NB4 (cell line): ENCODE measurements around the gene ARL6IP6.

Experiments
- MYC ChIP-seq: IDR thresholded peaks from 2 replicates; pipeline ENCODE4 v1.6.1; 2011; ENCODE audit warnings: low read depth, low read length
- POLR2A ChIP-seq: IDR thresholded peaks from 2 replicates; pipeline ENCODE4 v1.6.1; 2011; ENCODE audit warnings: mild to moderate bottlenecking; ENCODE audit not compliant: insufficient read length; ENCODE audit errors: extremely low read depth
- TF ChIP-seq, protein P1 (sequence below): IDR thresholded peaks from one replicate; pipeline ENCODE4 v1.5.1; 2012; ENCODE audit warnings: low read depth, low read length
- TF ChIP-seq, protein P2 (sequence below): IDR thresholded peaks from 2 replicates; pipeline ENCODE4 v1.6.1; 2011; ENCODE audit warnings: low read depth, low read length

DNA sequence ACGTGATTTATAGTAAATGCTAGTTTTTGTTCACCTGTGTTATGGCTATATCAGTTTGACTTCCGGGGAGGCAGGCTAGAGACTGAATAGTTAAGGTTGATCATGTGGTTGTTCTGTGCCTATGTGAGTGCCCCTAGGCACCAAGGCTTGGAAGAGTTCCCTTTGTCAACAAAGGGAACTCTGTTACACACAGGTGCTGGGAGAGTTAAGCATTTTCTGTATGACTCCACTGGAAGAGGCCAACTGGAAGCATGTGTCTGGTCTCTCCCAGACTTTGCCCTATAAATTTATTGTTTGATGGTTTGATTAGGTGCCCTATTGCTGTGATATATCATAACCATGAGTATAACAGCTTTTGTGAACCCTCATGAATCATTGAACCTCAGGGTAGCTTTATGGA is 63.8 kb downstream of the ARL6IP6 start:
- TF ChIP-seq, protein P1, sequence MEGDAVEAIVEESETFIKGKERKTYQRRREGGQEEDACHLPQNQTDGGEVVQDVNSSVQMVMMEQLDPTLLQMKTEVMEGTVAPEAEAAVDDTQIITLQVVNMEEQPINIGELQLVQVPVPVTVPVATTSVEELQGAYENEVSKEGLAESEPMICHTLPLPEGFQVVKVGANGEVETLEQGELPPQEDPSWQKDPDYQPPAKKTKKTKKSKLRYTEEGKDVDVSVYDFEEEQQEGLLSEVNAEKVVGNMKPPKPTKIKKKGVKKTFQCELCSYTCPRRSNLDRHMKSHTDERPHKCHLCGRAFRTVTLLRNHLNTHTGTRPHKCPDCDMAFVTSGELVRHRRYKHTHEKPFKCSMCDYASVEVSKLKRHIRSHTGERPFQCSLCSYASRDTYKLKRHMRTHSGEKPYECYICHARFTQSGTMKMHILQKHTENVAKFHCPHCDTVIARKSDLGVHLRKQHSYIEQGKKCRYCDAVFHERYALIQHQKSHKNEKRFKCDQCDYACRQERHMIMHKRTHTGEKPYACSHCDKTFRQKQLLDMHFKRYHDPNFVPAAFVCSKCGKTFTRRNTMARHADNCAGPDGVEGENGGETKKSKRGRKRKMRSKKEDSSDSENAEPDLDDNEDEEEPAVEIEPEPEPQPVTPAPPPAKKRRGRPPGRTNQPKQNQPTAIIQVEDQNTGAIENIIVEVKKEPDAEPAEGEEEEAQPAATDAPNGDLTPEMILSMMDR: no peak
- no peak for TF ChIP-seq POLR2A
- TF ChIP-seq, protein P2, sequence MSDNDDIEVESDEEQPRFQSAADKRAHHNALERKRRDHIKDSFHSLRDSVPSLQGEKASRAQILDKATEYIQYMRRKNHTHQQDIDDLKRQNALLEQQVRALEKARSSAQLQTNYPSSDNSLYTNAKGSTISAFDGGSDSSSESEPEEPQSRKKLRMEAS: no peak
- no peak for TF ChIP-seq MYC
